Measurements from ENCODE around the gene NKIRAS1. TPM values are rescaled to one million over a fixed set of nuclear protein-coding genes. Genes with fewer than 3 reads are reported as not detected.

NKIRAS1 gene
- 10.2 and 17.8 TPM in 2 replicates for total RNA-seq (ENCODE audit: low replicate concordance)

GRCh38 chr3:23916886-23917678, at the start of gene NKIRAS1, which contains the start of gene RPL15:
Gene NKIRAS1 (minus strand): TSS chr3:23916990. CDS start chr3:23910904, 6,086 bp downstream.
Gene RPL15 (plus strand): TSS chr3:23917132. CDS start chr3:23917860, 728 bp downstream.

GRCh38 chr3:23944861-23945662, 28.3 kb upstream of the NKIRAS1 start, which contains the start of gene NR1D2:
Gene NR1D2 (plus strand): TSS chr3:23945286. CDS start chr3:23945579, 293 bp downstream.

Other genes starting within 250 kb of the NKIRAS1 start
- 64.9 and 74.4 TPM in 2 replicates for gene UBE2E1, start 111.0 kb downstream of the NKIRAS1 start, total RNA-seq (ENCODE audit: low replicate concordance)
- 2,699 and 2,846 TPM in 2 replicates for gene RPL15, start 142 bp upstream of the NKIRAS1 start, total RNA-seq (ENCODE audit: low replicate concordance)
- gene NR1D2, start 28.3 kb upstream of the NKIRAS1 start, total RNA-seq (ENCODE audit: low replicate concordance), result 20.1 and 32.1 TPM in 2 replicates

All from smooth muscle cell of the coronary artery (primary cell).